ENCODE results near the gene DBNDD1.

Gene DBNDD1

DNA sequence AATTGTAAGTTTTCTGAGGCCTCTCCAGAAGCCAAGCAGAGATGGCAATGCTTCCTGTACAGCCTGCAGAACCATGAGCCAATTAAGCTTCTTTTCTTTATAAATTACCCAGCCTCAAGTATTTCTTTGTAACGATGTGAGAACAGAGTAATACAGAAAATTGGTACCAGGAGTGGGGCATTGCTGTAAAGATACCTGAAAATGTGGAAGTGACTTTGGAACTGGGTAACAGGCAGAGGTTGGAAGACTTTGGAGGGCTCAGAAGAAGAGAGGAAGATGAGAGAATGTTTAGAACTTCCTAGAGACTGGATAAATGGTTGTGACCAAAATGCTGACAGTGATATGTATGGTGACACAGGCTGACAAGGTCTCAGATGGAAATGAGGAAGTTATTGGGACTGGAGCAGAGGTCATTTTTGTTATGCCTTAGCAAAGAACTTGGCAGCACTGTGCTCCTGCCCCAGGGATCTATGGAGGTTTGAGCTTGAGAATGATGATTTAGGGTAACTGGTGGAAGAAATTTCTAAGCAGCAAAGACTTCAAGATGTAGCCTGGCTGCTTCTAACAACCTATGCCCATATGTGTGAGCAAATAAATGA, 34.7 kb upstream of the DBNDD1 start:
- peaks cover 0 to 3% of the 10 kb centered on the region in 2 donors for H3K27me3 ChIP-seq
- H3K27ac ChIP-seq: no peak overlapping the region
- DNase-seq: no peak
- peaks cover 0 to 16% (median 14%) of the 10 kb centered on the region in 3 donors for H3K9me3 ChIP-seq
- no peaks in the 10 kb centered on the region for H3K4me1 ChIP-seq
- no peak overlapping the region for H3K4me3 ChIP-seq
- TF ChIP-seq, protein P1, sequence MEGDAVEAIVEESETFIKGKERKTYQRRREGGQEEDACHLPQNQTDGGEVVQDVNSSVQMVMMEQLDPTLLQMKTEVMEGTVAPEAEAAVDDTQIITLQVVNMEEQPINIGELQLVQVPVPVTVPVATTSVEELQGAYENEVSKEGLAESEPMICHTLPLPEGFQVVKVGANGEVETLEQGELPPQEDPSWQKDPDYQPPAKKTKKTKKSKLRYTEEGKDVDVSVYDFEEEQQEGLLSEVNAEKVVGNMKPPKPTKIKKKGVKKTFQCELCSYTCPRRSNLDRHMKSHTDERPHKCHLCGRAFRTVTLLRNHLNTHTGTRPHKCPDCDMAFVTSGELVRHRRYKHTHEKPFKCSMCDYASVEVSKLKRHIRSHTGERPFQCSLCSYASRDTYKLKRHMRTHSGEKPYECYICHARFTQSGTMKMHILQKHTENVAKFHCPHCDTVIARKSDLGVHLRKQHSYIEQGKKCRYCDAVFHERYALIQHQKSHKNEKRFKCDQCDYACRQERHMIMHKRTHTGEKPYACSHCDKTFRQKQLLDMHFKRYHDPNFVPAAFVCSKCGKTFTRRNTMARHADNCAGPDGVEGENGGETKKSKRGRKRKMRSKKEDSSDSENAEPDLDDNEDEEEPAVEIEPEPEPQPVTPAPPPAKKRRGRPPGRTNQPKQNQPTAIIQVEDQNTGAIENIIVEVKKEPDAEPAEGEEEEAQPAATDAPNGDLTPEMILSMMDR (IDR thresholded peaks at IDR 0.05): no peak
- no peaks in the 10 kb centered on the region for H3K36me3 ChIP-seq
- intact Hi-C loops (cut with DNase I; ENCODE audit: low total_unique reads): no loop called here

DNA sequence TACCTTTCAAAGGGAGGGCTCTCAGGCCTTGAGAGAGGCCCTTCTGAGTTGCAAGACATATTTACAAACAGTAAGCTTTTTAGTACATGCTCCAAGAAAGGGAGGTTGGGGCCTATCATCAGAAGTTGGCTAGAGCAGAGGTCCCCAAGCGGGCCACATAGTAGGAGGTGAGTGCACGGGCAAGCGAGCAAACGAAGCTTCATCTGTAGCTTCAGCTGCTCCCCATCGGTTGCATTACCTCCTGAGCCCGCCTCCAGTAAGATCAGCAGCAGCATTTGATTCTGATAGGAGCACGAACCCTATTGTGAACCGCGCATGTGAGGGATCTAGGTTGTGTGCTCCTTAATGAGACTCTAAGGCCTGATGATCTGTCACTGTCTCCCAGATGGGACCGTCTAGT, 31.7 kb upstream of the DBNDD1 start:
- Histone ChIP-seq H3K27ac (no peak overlapping the region), H3K4me1 (peaks cover 0 to 18% (median 13%) of the 10 kb centered on the region in 4 donors), H3K9me3 (peaks cover 0 to 16% (median 14%) of the 10 kb centered on the region in 3 donors), H3K4me3 (no peak overlapping the region), H3K27me3 (peaks cover 0 to 21% of the 10 kb centered on the region in 2 donors), H3K36me3 (no peaks in the 10 kb centered on the region)
- DNase-seq: no peak
- intact Hi-C loops (cut with DNase I; ENCODE audit: low total_unique reads): no loop called here
- TF ChIP-seq, protein P1 (IDR thresholded peaks at IDR 0.05): no peak

DNA sequence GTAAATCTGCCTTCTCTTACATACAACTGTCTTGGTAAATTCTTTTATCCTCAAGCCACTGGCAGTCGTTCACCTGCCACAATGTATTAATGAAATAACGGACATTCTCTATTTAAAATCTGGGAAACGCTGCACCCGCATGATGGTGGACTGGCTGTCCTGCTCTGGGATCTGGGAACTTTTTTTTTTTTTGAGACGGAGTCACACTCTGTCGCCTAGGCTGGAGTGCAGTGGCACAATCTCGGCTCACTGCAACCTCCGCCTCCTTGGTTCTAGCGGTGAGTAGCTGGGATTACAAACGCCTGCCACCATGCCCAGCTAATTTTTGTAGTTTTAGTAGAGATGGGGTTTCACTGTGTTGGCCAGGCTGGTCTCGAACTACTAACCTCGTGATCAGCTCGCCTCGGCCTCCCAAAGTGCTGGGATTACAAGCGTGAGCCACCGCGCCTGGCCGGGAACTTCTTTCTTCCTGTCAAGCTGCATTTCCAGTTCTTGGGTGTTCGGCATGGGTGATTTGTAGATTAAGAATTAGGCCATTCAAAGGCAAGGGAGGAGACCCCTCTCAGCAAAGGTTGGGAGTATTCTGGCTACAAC, 29.6 kb upstream of the DBNDD1 start:
- intact Hi-C loops (cut with DNase I; ENCODE audit: low total_unique reads): no loop called here
- H3K4me3 ChIP-seq: no peak overlapping the region
- TF ChIP-seq, protein P1 (IDR thresholded peaks at IDR 0.05): no peak
- peaks cover 0 to under 1% (median 0%) of the 10 kb centered on the region in 3 donors for H3K36me3 ChIP-seq
- peaks cover 0 to 3% (median 2%) of the 10 kb centered on the region in 3 donors for H3K9me3 ChIP-seq
- H3K27me3 ChIP-seq: peaks cover 0 to 27% of the 10 kb centered on the region in 2 donors
- DNase-seq: no peak
- peaks cover 0 to 18% (median 13%) of the 10 kb centered on the region in 4 donors for H3K4me1 ChIP-seq
- H3K27ac ChIP-seq: no peak overlapping the region

DNA sequence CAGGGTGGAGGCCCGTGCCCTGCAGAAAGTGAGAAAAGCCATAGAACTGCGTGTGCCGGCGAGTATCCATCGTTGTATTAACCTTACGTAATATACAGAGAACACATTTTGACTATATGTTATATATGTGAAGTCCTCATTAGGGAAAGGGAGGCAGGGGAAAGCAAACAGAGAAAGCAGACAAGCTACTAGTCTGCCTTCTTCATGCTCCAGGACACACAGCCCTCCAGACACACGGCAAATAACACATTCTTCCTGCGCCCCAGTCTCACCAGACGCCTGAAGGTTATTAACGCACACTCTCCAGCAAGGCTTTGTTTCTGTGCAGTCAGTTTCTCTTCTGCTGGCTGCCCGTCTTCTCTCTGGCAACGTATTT, 29.1 kb upstream of the DBNDD1 start:
- H3K4me3 ChIP-seq: no peak overlapping the region
- H3K4me1 ChIP-seq: peaks cover 0 to 18% (median 13%) of the 10 kb centered on the region in 4 donors
- no peak overlapping the region for H3K27ac ChIP-seq
- H3K27me3 ChIP-seq: peaks cover 0 to 27% of the 10 kb centered on the region in 2 donors
- intact Hi-C loops (cut with DNase I; ENCODE audit: low total_unique reads): no loop called here
- TF ChIP-seq, protein P1 (IDR thresholded peaks at IDR 0.05): no peak
- DNase-seq: no peak
- peaks cover 0 to 5% (median 4%) of the 10 kb centered on the region in 3 donors for H3K36me3 ChIP-seq
- no peaks in the 10 kb centered on the region for H3K9me3 ChIP-seq

DNA sequence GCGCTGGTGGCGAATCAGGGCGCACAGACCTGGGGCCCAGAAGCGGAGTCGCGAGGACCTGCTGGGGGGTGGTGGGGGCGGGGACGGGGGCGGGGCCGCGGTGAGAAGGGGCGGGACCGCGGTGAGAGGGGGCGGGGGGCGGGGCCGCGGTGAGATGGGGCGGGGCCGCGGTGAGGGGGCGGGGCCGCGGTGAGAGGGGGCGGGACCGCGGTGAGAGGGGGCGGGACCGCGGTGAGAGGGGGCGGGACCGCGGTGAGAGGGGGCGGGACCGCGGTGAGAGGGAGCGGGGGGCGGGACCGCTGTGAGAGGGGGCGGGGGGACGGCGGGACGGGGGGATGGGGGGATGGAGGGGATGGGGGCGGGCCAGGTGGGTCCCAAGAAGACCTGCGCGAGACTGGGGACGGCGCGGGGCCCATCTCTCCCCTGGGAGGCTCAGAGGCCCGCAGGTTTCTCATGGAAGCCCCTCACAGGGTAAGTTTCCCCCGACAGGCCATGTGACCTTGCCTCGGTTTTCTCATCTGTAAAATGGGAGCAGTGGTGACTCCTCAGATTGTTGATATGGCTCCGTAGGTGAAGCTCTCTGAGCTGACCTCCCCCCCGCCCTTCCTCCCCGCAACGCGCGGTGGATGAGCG, 28.6 kb upstream of the DBNDD1 start:
- Histone ChIP-seq H3K36me3 (peaks cover 0 to 10% (median 8%) of the 10 kb centered on the region in 3 donors), H3K27me3 (peaks cover 0 to 27% of the 10 kb centered on the region in 2 donors), H3K4me1 (peaks cover 0 to 18% (median 13%) of the 10 kb centered on the region in 4 donors), H3K4me3 (peak overlapping the region; percentile 39 to 42), H3K27ac (no peak overlapping the region), H3K9me3 (no peaks in the 10 kb centered on the region)
- TF ChIP-seq, protein P1 (IDR thresholded peaks at IDR 0.05): no peak
- no peak for DNase-seq
- intact Hi-C loops (cut with DNase I; ENCODE audit: low total_unique reads): no loop called here

All from tibial artery (tissue), 4 donors.